HG02798 (cell line): ENCODE results near the gene MYO3A.

ENCODE experiments used
- ATAC-seq: cut with Tn5 transposase; IDR thresholded peaks from one replicate; pipeline ENCODE4 v1.9.1; 2021; ENCODE audit warnings: mild to moderate bottlenecking; ENCODE audit not compliant: unreplicated experiment, poor library complexity

The MYO3A gene, protein sequence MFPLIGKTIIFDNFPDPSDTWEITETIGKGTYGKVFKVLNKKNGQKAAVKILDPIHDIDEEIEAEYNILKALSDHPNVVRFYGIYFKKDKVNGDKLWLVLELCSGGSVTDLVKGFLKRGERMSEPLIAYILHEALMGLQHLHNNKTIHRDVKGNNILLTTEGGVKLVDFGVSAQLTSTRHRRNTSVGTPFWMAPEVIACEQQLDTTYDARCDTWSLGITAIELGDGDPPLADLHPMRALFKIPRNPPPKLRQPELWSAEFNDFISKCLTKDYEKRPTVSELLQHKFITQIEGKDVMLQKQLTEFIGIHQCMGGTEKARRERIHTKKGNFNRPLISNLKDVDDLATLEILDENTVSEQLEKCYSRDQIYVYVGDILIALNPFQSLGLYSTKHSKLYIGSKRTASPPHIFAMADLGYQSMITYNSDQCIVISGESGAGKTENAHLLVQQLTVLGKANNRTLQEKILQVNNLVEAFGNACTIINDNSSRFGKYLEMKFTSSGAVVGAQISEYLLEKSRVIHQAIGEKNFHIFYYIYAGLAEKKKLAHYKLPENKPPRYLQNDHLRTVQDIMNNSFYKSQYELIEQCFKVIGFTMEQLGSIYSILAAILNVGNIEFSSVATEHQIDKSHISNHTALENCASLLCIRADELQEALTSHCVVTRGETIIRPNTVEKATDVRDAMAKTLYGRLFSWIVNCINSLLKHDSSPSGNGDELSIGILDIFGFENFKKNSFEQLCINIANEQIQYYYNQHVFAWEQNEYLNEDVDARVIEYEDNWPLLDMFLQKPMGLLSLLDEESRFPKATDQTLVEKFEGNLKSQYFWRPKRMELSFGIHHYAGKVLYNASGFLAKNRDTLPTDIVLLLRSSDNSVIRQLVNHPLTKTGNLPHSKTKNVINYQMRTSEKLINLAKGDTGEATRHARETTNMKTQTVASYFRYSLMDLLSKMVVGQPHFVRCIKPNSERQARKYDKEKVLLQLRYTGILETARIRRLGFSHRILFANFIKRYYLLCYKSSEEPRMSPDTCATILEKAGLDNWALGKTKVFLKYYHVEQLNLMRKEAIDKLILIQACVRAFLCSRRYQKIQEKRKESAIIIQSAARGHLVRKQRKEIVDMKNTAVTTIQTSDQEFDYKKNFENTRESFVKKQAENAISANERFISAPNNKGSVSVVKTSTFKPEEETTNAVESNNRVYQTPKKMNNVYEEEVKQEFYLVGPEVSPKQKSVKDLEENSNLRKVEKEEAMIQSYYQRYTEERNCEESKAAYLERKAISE (N-terminal part only)

DNA sequence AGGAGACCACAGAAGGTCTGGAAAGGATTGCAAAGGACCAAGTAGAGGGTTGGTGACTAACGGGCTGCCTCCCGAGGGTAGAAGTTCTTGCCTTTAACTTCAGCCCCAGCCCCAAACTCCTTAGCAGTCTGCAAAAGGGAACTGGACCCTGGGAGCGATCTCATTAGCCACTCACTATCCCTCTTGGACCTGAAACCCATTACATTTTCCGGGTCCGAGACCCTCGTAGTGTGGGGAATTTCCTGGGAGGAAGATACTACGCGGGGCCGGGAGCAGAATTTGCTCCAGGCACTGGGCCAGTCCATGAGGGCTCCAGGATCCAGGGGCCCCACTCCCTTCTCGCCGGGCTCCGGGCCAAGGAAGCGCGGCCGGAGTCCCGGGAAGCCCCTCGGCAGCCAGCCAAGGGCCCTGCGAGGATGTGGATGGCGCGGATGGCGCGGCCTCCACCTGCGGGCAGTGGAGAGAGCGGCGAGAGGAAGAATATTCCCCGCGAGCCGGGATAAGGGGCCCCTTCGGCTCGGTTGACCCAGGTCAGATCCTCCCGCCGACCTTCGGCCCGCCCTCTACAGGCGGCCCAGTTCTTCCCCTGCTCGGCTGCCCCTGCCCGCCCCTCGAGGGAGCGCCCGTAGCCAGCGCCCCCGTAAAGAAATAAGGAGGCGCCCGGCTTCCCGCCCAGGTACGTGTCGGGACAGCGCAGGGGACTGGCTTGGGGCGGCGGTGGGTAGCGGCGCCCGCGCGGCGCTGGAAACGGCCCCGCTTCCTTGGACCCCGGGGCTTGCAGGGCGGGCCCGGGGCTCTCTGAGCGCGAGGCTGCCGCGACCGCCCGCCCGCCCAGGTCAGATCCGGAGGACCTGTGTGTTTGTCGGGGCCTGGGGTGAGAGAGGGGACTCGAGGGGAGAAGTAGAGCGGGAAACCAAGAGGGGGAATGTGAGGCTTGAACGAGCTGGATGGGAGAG is at the start of gene MYO3A:
Gene MYO3A, plus strand, starts transcription at position 577 of the 956 bp plus-strand sequence. CDS start 17,882 bp downstream, outside the sequence.
- ATAC-seq: no peak

GRCh38 chr10:25888627-25889026 is 45.4 kb upstream of the MYO3A start:
- ATAC-seq: no peak

DNA sequence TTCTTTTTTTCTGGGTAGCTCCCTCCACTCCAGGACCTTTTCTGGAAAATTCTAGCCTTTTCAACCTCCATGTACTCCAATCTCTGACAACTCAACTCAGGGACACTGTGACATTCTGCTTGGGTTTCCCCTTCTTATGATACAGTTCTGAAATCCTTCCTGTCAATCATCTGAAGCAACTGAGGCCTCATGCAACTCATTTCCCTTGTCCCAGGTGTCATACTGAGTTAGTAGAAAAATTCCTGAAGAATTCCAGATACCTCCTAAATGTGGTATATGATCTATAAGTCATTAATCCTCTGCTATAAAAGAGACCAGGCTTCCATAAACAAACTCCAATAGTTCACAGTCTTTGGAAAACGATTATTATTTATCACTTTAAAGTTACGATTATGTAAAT is 43.0 kb upstream of the MYO3A start:
- ATAC-seq: no peak

DNA sequence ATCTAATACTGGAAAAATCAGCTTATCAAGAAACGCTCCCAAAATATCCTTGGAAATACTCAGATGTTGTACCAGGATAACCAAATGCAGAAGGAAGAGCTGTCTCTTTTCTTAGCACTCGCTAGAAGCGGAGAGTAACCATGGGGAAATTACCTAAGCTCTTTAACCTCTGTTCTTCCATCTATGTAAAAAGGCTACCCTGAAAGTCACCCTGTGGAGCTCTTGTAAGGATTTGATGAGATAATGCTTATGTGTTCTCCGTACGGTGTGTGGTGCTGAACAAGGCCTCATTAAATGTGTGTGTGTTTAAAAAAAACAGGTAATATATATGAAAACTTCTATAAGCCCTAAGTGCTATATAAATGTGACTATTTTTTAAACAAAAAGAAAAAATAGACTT is 38.2 kb upstream of the MYO3A start:
- ATAC-seq: no peak

GRCh38 chr10:25896421-25896820 is 37.6 kb upstream of the MYO3A start:
- ATAC-seq: no peak

DNA sequence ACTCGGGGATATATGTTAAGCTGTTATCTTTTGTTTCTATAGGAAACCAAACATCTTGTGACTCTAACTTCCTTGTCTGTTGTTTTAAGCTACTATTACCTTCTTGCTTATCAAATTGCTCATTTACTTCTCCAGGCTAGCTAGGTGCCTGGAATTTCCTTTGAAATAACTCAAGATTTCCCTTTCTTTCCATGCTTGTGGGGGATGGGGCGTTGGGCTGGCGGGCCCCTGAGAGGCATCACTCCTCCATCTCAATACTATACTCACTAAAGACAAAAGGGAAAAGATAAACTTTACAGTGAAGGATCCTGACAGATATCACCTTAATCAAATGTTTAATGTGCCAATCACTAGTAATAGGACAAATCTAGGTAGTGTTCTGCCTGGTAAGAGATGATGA is 34.7 kb upstream of the MYO3A start:
- ATAC-seq: no peak

GRCh38 chr10:25901199-25901598 is 32.8 kb upstream of the MYO3A start:
- peak; percentile 53 for ATAC-seq

DNA sequence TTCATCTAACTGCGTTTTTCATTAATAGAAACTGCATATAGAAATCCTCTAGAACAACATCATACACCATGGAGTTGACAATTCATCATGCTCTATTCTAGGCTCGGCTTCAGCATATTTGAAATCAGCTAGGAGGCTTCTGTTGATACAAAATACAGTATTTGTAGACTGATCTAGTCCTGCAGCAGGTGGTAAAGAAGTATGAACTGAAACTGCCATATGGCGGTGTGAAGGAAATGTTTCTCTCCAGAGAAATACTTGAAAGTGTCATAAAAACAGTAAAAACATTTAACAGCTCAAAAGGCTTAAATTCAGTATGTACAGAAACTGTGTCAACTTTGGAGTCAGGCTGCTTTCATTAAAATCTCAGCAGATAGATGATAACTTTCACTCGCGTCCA is 32.0 kb upstream of the MYO3A start:
- peak; percentile 74 for ATAC-seq

DNA sequence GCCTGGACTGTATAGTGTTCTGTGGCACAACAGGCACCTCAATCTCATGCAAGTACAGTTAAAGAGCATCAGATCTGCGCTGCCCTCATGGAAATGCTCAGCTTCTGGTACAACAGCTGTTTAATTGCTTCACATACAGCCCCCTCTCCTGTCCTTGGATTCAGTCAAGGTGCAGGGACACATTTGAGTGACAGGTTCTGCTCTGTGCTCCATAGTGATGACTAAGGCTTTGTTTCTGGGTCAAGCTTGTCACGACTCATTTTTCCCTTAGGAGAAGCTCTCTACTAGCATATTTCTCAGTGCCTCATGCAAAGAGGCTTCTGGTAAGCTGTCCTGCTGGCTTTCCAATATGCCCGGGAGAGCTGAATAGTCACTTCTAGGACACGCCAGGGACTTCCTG is 26.8 kb upstream of the MYO3A start:
- ATAC-seq: no peak

- no peak for ATAC-seq
These were observed 21.2 kb upstream of the MYO3A start for GRCh38 chr10:25912866-25913265.

GRCh38 chr10:25914776-25915175 is 19.3 kb upstream of the MYO3A start:
- no peak for ATAC-seq

GRCh38 chr10:25934621-25935139 is 651 bp downstream of the MYO3A start:
- ATAC-seq: no peak

GRCh38 chr10:25938405-25938804 is 4.4 kb downstream of the MYO3A start:
- no peak for ATAC-seq

DNA sequence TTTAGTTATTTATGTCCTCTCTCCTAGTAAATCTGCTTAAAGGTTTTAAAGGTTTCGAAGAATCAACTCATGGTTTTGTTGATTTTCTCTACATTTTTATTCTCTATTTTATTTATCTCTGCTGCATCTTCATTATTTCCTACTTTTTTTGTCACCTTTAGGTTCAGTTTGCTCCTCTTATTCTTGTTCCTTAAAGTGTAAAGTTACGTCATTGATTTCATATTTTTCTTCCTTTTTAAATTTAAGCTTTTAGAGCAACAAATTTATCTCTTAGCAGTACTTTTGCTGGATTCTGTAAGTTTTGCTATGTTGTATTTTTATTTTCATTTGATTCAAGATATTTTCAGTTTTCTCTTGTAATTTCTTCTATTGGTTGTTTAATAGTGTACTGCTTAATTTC is 10.7 kb downstream of the MYO3A start:
- no peak for ATAC-seq

DNA sequence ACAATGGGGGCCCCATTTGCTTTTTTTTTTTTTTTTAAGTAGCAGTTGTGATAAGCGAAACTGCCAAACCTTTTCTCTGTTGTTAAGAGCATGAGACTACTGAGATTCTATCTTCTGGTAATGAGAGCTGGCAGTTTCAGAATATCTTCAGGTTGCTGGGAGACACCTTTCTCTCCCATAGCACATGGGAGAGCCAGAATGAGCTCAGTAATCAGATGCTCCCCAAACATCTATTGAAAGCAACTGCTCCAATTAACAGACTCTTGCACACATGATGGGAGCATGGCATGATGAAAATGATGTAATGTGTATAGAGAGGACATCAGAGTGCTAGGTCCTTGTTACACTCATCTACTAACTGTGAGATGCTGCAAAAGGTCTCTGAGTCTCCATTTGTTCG is 18.8 kb downstream of the MYO3A start:
- no peak for ATAC-seq

GRCh38 chr10:25954851-25955250 is 20.8 kb downstream of the MYO3A start:
- ATAC-seq: no peak

GRCh38 chr10:25959540-25960232 is 25.7 kb downstream of the MYO3A start:
- no peak for ATAC-seq

GRCh38 chr10:25965584-25965983 is 31.6 kb downstream of the MYO3A start:
- no peak for ATAC-seq

DNA sequence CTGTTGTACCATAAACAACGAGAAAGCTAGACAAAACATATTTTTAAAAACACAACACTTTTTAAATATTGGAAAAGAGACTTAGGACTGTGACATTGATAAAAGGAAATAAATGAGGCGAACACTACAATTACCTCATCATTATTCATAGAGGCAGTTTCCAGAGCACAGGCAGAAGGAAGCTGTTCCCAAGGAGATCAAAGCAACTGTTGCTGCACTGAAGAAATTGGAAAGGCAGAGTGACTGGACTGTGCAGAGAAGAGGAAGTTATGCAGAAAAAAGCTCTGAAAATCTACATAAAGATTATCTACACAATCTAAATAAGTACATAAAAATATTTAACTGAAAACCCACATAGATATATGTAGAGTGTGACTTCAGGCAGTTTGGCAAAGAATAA is 32.8 kb downstream of the MYO3A start:
- no peak for ATAC-seq
